ENCODE data around the gene BABAM1. TPM values are rescaled to one million over a fixed set of nuclear protein-coding genes. Genes with fewer than 3 reads are reported as not detected.

The BABAM1 gene
- total RNA-seq, 1 donor from 2014 or later = 83.3 TPM

- no peak for DNase-seq (ENCODE audit: low spot score)
- Mint-ChIP-seq H3K4me1 (ENCODE audit: low read depth) (peaks cover 9% of the 10 kb centered on the region), H3K36me3 (ENCODE audit: low read depth) (peaks cover 15% of the 10 kb centered on the region), H3K4me3 (ENCODE audit: unreplicated experiment) (no peak overlapping the region), H3K9me3 (ENCODE audit: low read depth) (no peaks in the 10 kb centered on the region), H3K27me3 (ENCODE audit: low read depth) (no peaks in the 10 kb centered on the region), H3K27ac (ENCODE audit: unreplicated experiment) (no peak overlapping the region)
- TF ChIP-seq CTCF (IDR thresholded peaks at IDR 0.05) = no peak
Observed at GRCh38 chr19:17279436-17279835, 12.2 kb downstream of the BABAM1 start.

DNA sequence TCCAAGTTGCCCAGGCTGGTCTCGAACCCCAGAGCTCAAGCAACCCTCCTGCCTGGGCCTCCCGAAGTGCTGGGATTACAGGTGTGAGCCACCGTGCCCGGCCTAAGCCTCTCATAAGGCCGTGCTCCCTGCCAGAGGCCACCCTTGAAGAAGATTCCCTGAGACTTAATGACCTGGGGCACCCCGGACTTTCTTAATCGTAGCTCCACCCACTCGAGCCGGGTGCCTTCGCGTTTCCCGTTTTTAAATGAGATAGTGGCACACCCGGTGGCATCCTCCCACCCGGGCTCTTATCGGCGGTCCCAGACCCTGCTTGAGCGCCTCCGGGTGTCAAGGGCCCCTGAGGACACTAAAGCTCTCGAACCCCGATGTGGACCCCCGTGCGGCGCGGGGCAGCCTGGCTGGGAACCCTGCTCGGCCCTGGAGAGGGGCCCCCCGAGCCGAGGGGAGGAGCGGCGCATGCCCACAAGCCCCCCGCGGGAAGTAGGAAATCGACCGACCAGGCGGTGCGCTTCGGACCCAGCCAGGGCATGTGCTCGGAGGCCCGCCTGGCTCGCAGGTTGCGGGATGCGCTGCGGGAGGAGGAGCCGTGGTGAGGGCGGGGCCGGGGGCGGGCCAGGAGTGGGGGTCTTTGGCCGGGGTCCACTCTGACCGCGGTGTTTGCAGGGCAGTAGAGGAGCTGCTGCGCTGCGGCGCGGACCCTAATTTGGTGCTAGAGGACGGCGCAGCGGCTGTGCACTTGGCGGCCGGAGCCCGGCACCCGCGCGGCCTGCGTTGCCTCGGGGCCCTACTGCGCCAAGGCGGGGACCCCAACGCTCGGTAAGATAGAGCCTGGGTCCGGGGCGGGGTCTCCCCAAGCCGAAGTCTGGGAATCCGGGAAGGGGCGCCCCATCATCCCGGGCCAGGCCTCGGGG lies 14.4 kb downstream of the BABAM1 start, which contains the start of gene ANKLE1:
ANKLE1 (plus strand) TSS at position 511 of the 914 bp plus-strand sequence; CDS start at position 531, 20 bp downstream.
- TF ChIP-seq CTCF (IDR thresholded peaks at IDR 0.05) = no peak
- no peak for DNase-seq (ENCODE audit: low spot score)
- Mint-ChIP-seq H3K4me1 (ENCODE audit: low read depth) (peaks cover 9% of the 10 kb centered on the region), H3K36me3 (ENCODE audit: low read depth) (peaks cover 7% of the 10 kb centered on the region), H3K27ac (ENCODE audit: unreplicated experiment) (no peak within 1 kb of the TSS), H3K27me3 (ENCODE audit: low read depth) (no peaks in the 10 kb centered on the region), H3K4me3 (ENCODE audit: unreplicated experiment) (peak within 1 kb of the TSS; percentile 62), H3K9me3 (ENCODE audit: low read depth) (no peaks in the 10 kb centered on the region)

DNA sequence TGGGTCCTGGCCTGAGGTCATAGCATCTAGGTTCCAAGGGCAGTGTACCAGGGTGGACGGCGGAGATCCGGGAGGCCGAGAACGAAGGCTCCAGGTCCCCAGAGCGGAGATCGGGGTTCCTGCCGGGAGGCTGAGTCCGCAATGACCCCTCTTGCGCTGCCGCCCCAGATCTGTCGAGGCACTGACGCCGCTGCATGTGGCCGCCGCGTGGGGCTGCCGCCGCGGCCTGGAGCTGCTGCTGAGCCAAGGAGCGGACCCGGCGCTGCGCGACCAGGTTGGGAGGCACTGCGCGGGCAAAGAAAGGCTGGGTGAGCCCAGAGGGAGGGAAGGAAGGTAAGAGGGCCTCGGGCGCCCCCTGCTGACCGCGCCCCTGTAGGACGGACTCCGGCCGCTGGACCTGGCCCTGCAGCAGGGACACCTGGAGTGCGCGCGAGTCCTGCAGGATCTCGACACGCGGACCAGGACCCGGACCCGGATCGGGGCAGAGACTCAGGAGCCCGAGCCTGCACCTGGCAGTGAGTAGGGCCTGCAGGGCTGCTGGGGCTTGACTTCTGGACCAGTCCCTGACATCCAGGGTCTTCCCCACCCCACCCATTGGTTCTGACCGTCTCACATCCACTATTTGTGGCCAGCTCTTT lies 15.4 kb downstream of the BABAM1 start:
- peak overlapping the region; percentile 62 for H3K4me3 Mint-ChIP-seq (ENCODE audit: unreplicated experiment)
- H3K9me3 Mint-ChIP-seq (ENCODE audit: low read depth) = no peaks in the 10 kb centered on the region
- H3K36me3 Mint-ChIP-seq (ENCODE audit: low read depth) = peaks cover 2% of the 10 kb centered on the region
- peak; percentile 89 for DNase-seq (ENCODE audit: low spot score)
- no peaks in the 10 kb centered on the region for H3K27me3 Mint-ChIP-seq (ENCODE audit: low read depth)
- H3K27ac Mint-ChIP-seq (ENCODE audit: unreplicated experiment) = no peak overlapping the region
- H3K4me1 Mint-ChIP-seq (ENCODE audit: low read depth) = peaks cover 9% of the 10 kb centered on the region
- peak; percentile 94 for TF ChIP-seq CTCF (IDR thresholded peaks at IDR 0.05)

GRCh38 chr19:17283504-17283996 lies 16.3 kb downstream of the BABAM1 start:
- H3K36me3 Mint-ChIP-seq (ENCODE audit: low read depth) = peaks cover 2% of the 10 kb centered on the region
- H3K27ac Mint-ChIP-seq (ENCODE audit: unreplicated experiment) = no peak overlapping the region
- no peaks in the 10 kb centered on the region for H3K9me3 Mint-ChIP-seq (ENCODE audit: low read depth)
- no peak for DNase-seq (ENCODE audit: low spot score)
- peaks cover 9% of the 10 kb centered on the region for H3K4me1 Mint-ChIP-seq (ENCODE audit: low read depth)
- H3K4me3 Mint-ChIP-seq (ENCODE audit: unreplicated experiment) = no peak overlapping the region
- no peaks in the 10 kb centered on the region for H3K27me3 Mint-ChIP-seq (ENCODE audit: low read depth)
- TF ChIP-seq CTCF (IDR thresholded peaks at IDR 0.05) = no peak

DNA sequence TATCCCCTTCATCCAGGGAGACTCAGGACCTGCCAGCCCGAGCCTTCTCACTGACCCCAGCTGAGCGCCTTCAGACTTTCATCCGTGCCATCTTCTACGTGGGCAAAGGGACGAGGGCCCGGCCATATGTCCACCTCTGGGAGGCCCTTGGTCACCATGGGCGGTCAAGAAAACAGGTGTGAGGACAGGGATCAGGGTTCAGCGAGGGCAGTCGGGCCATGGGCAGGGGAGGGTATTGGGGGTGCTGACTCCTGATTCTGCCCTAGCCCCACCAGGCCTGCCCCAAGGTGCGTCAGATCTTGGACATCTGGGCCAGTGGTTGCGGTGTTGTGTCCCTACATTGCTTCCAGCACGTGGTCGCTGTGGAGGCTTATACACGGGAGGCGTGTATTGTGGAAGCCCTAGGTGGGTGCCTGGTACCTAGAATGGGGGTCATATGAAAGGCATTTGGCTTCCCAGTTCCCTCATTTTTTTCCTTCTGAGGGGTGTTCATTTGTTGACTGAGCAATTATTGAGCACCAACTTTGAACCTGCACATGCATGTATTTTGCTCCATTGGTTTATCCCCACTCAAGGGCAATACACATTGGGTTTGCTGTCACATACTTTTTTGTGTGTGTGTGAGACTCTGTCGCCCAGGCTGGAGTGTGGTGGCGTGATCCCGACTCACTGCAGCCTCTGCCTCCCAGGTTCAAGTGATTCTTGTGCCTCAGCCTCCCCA lies 18.3 kb downstream of the BABAM1 start:
- Mint-ChIP-seq H3K36me3 (ENCODE audit: low read depth) (no peaks in the 10 kb centered on the region), H3K9me3 (ENCODE audit: low read depth) (no peaks in the 10 kb centered on the region), H3K27me3 (ENCODE audit: low read depth) (no peaks in the 10 kb centered on the region), H3K27ac (ENCODE audit: unreplicated experiment) (no peak overlapping the region), H3K4me1 (ENCODE audit: low read depth) (peaks cover 12% of the 10 kb centered on the region), H3K4me3 (ENCODE audit: unreplicated experiment) (no peak overlapping the region)
- DNase-seq (ENCODE audit: low spot score) = no peak
- no peak for TF ChIP-seq CTCF (IDR thresholded peaks at IDR 0.05)

Measured in chondrocyte (in vitro differentiated cells).